ENCODE results near the gene CNTD1. TPM values are rescaled to one million over a fixed set of nuclear protein-coding genes. Genes with fewer than 3 reads are reported as not detected.

Gene CNTD1
- total and polyA plus RNA-seq, 2 experiments from 2014 or later: 1.1 TPM; not detected in 1

DNA sequence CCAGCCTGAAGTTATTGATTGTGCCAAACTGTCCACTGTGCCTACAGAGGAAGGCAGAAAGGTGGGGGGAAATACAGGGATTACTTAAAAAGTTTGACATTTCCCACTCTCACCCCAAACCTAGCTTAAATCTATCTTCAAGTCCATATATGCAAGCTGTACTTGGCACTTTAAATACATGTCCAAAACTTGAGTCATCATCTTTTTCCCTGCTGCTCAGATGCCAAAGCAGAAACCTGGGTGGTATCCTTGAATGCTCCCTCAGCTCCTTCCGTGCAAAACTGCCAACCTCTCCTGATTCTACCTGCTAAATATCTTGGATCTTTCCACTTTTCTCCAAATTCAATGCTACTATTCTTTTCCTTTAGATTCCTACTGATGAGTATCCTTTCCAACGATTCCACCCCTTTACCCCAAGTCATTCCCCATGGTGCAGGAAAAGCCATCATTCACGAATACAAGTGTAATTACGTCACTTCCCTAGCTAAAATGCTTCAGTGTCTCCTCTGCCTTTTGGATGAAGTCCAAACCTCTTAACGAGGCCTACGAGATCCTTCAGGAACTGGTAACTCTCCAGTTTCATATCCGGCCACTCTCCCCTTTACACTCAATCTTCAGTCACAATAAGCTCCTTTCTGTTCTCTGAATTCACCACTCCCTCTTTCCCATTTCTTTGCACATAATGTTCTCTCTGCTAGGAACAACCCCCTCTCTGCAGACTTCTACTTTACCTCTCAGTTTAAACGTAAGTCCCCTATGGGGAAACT is 16.2 kb downstream of the CNTD1 start:
- no peak for ATAC-seq
- H3K36me3 Mint-ChIP-seq (ENCODE audit: low read depth): peaks cover 61% of the 10 kb centered on the region
- no peaks in the 10 kb centered on the region for H3K27me3 ChIP-seq (ENCODE audit: insufficient read depth)
- H3K4me3 Mint-ChIP-seq: no peak overlapping the region
- H3K4me3 ChIP-seq: no peak overlapping the region
- no peaks in the 10 kb centered on the region for H3K4me1 Mint-ChIP-seq
- H3K27ac Mint-ChIP-seq: no peak overlapping the region
- H2AFZ ChIP-seq: no peak overlapping the region
- no peaks in the 10 kb centered on the region; the same call in 1 of the 2 replicates for H3K79me2 ChIP-seq (replicated peaks; ENCODE audit: insufficient read depth)
- no peak overlapping the region for H3K27ac ChIP-seq (ENCODE audit: low read depth)
- no peak overlapping the region for H3K4me2 ChIP-seq
- H4K20me1 ChIP-seq (replicated peaks; ENCODE audit: insufficient read depth): peaks cover 15% of the 10 kb centered on the region
- H3K9me3 Mint-ChIP-seq: no peaks in the 10 kb centered on the region
- no peaks in the 10 kb centered on the region for H3K9me2 ChIP-seq (ENCODE audit: insufficient read depth)
- H3K36me3 ChIP-seq (ENCODE audit: insufficient read depth): peaks cover 22% of the 10 kb centered on the region
- no peaks in the 10 kb centered on the region for H3K27me3 Mint-ChIP-seq (ENCODE audit: insufficient read depth, low read depth, poor library complexity)
- no peak for DNase-seq (ENCODE audit: low spot score)
- no peak for TF ChIP-seq CREB1 (CRISPR knock-in tag; IDR thresholded peaks at IDR 0.05; ENCODE audit: low read depth)
- no peak for TF ChIP-seq STAT1 (IDR thresholded peaks at IDR 0.05; ENCODE audit: unreplicated experiment)
- H3F3A ChIP-seq (replicated peaks; ENCODE audit: low read depth): peaks cover 2% of the 10 kb centered on the region; the same call in 1 of the 2 replicates
- no peaks in the 10 kb centered on the region for H3K4me1 ChIP-seq (ENCODE audit: insufficient read depth)

DNA sequence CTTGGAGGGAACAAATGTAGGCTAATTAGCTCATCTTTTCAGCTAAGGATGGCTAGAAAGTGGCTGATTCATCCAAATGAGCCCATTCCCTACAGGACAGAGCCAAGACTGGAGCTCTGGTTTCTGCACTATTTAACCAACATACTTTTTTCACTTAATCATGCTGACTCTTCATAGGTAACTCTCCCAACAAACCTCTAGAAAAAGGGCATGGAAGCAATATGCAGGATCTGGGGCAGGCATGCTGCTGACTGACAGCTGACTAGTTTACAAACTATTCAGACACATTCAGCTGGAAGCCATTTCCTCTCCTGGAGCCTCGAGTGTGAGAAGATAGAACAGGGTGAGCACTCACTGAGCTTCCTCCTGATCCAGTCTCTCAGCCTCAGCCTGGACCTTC is 19.2 kb downstream of the CNTD1 start:
- H3K9me2 ChIP-seq (ENCODE audit: insufficient read depth): no peaks in the 10 kb centered on the region
- Mint-ChIP-seq H3K27ac (no peak overlapping the region), H3K4me1 (no peaks in the 10 kb centered on the region), H3K4me3 (no peak overlapping the region), H3K9me3 (no peaks in the 10 kb centered on the region), H3K27me3 (ENCODE audit: insufficient read depth, low read depth, poor library complexity) (no peaks in the 10 kb centered on the region), H3K36me3 (ENCODE audit: low read depth) (peaks cover 70% of the 10 kb centered on the region)
- ATAC-seq (no peak), DNase-seq (ENCODE audit: low spot score) (no peak)
- no peaks in the 10 kb centered on the region for H3K27me3 ChIP-seq (ENCODE audit: insufficient read depth)
- H3K4me2 ChIP-seq: no peak overlapping the region
- no peaks in the 10 kb centered on the region for H3K4me1 ChIP-seq (ENCODE audit: insufficient read depth)
- TF ChIP-seq, protein P1, sequence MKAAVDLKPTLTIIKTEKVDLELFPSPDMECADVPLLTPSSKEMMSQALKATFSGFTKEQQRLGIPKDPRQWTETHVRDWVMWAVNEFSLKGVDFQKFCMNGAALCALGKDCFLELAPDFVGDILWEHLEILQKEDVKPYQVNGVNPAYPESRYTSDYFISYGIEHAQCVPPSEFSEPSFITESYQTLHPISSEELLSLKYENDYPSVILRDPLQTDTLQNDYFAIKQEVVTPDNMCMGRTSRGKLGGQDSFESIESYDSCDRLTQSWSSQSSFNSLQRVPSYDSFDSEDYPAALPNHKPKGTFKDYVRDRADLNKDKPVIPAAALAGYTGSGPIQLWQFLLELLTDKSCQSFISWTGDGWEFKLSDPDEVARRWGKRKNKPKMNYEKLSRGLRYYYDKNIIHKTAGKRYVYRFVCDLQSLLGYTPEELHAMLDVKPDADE (IDR thresholded peaks at IDR 0.05): no peak
- no peak for TF ChIP-seq ZNF114 (CRISPR knock-in tag; IDR thresholded peaks at IDR 0.05)
- TF ChIP-seq NANOG (IDR thresholded peaks at IDR 0.05; ENCODE audit: borderline replicate concordance): no peak
- TF ChIP-seq POLR2AphosphoS5 (IDR thresholded peaks at IDR 0.05; ENCODE audit: low read depth): no peak
- TF ChIP-seq EZH2phosphoT487 (IDR thresholded peaks at IDR 0.05; ENCODE audit: unreplicated experiment): no peak
- no peak for TF ChIP-seq JUNB (IDR thresholded peaks at IDR 0.05; ENCODE audit: unreplicated experiment)
- TF ChIP-seq, protein P2, sequence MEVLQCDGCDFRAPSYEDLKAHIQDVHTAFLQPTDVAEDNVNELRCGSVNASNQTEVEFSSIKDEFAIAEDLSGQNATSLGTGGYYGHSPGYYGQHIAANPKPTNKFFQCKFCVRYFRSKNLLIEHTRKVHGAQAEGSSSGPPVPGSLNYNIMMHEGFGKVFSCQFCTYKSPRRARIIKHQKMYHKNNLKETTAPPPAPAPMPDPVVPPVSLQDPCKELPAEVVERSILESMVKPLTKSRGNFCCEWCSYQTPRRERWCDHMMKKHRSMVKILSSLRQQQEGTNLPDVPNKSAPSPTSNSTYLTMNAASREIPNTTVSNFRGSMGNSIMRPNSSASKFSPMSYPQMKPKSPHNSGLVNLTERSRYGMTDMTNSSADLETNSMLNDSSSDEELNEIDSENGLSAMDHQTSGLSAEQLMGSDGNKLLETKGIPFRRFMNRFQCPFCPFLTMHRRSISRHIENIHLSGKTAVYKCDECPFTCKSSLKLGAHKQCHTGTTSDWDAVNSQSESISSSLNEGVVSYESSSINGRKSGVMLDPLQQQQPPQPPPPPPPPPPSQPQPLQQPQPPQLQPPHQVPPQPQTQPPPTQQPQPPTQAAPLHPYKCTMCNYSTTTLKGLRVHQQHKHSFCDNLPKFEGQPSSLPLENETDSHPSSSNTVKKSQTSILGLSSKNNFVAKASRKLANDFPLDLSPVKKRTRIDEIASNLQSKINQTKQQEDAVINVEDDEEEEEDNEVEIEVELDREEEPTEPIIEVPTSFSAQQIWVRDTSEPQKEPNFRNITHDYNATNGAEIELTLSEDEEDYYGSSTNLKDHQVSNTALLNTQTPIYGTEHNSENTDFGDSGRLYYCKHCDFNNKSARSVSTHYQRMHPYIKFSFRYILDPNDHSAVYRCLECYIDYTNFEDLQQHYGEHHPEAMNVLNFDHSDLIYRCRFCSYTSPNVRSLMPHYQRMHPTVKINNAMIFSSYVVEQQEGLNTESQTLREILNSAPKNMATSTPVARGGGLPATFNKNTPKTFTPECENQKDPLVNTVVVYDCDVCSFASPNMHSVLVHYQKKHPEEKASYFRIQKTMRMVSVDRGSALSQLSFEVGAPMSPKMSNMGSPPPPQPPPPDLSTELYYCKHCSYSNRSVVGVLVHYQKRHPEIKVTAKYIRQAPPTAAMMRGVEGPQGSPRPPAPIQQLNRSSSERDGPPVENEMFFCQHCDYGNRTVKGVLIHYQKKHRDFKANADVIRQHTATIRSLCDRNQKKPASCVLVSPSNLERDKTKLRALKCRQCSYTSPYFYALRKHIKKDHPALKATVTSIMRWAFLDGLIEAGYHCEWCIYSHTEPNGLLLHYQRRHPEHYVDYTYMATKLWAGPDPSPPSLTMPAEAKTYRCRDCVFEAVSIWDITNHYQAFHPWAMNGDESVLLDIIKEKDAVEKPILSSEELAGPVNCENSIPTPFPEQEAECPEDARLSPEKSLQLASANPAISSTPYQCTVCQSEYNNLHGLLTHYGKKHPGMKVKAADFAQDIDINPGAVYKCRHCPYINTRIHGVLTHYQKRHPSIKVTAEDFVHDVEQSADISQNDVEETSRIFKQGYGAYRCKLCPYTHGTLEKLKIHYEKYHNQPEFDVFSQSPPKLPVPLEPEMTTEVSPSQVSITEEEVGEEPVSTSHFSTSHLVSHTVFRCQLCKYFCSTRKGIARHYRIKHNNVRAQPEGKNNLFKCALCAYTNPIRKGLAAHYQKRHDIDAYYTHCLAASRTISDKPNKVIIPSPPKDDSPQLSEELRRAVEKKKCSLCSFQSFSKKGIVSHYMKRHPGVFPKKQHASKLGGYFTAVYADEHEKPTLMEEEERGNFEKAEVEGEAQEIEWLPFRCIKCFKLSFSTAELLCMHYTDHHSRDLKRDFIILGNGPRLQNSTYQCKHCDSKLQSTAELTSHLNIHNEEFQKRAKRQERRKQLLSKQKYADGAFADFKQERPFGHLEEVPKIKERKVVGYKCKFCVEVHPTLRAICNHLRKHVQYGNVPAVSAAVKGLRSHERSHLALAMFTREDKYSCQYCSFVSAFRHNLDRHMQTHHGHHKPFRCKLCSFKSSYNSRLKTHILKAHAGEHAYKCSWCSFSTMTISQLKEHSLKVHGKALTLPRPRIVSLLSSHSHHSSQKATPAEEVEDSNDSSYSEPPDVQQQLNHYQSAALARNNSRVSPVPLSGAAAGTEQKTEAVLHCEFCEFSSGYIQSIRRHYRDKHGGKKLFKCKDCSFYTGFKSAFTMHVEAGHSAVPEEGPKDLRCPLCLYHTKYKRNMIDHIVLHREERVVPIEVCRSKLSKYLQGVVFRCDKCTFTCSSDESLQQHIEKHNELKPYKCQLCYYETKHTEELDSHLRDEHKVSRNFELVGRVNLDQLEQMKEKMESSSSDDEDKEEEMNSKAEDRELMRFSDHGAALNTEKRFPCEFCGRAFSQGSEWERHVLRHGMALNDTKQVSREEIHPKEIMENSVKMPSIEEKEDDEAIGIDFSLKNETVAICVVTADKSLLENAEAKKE (CRISPR knock-in tag; IDR thresholded peaks at IDR 0.05): no peak
- TF ChIP-seq CREB1 (CRISPR knock-in tag; IDR thresholded peaks at IDR 0.05; ENCODE audit: low read depth): no peak
- TF ChIP-seq, protein P3, sequence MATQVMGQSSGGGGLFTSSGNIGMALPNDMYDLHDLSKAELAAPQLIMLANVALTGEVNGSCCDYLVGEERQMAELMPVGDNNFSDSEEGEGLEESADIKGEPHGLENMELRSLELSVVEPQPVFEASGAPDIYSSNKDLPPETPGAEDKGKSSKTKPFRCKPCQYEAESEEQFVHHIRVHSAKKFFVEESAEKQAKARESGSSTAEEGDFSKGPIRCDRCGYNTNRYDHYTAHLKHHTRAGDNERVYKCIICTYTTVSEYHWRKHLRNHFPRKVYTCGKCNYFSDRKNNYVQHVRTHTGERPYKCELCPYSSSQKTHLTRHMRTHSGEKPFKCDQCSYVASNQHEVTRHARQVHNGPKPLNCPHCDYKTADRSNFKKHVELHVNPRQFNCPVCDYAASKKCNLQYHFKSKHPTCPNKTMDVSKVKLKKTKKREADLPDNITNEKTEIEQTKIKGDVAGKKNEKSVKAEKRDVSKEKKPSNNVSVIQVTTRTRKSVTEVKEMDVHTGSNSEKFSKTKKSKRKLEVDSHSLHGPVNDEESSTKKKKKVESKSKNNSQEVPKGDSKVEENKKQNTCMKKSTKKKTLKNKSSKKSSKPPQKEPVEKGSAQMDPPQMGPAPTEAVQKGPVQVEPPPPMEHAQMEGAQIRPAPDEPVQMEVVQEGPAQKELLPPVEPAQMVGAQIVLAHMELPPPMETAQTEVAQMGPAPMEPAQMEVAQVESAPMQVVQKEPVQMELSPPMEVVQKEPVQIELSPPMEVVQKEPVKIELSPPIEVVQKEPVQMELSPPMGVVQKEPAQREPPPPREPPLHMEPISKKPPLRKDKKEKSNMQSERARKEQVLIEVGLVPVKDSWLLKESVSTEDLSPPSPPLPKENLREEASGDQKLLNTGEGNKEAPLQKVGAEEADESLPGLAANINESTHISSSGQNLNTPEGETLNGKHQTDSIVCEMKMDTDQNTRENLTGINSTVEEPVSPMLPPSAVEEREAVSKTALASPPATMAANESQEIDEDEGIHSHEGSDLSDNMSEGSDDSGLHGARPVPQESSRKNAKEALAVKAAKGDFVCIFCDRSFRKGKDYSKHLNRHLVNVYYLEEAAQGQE (IDR thresholded peaks at IDR 0.05; ENCODE audit: unreplicated experiment): no peak
- TF ChIP-seq STAT1 (IDR thresholded peaks at IDR 0.05; ENCODE audit: unreplicated experiment): no peak
- H3K27ac ChIP-seq (ENCODE audit: low read depth): no peak overlapping the region
- H3K4me3 ChIP-seq: no peak overlapping the region
- peaks cover 4% of the 10 kb centered on the region for H3K79me2 ChIP-seq (replicated peaks; ENCODE audit: insufficient read depth)
- H4K20me1 ChIP-seq (replicated peaks; ENCODE audit: insufficient read depth): peaks cover 21% of the 10 kb centered on the region
- peaks cover 17% of the 10 kb centered on the region for H3K36me3 ChIP-seq (ENCODE audit: insufficient read depth)
- no peak overlapping the region for H2AFZ ChIP-seq
- H3F3A ChIP-seq (replicated peaks; ENCODE audit: low read depth): peaks cover 2% of the 10 kb centered on the region; the same call in 1 of the 2 replicates
